SK-N-SH (cell line): ENCODE data around the gene ATL1. TPM values are rescaled to one million over a fixed set of nuclear protein-coding genes. Genes with fewer than 3 reads are reported as not detected.

Source experiments
- CTCF ChIA-PET: fragments of 300-600, 350-600 bp; formaldehyde crosslinking; extraction: SDS; loops from one replicate; lab custom pipeline; 2021; lab: Yijun Ruan, JAX
- POLR2A ChIA-PET: fragments of 350-600 bp; sonication (Branson Sonifier 250); formaldehyde crosslinking; extraction: SDS; loops from one replicate; lab custom pipeline; 2020; ENCODE audit warnings: antibody characterized with exemption, inconsistent platforms; lab: Yijun Ruan, JAX
- DNase-seq: peaks from one replicate; pipeline ENCODE4 v3.0.0; 2012
- H2AFZ ChIP-seq: fragments of 200-600 bp; sonication (generic); 2 replicates; pipeline ENCODE4 v1.8.1; 2016; ENCODE audit warnings: antibody characterized with exemption, mild to moderate bottlenecking, low read depth
- H3F3A ChIP-seq: fragments of 200-600 bp; sonication (generic); replicated peaks from 2 replicates; pipeline ENCODE3; 2016; ENCODE audit warnings: antibody characterized with exemption, mild to moderate bottlenecking; ENCODE audit not compliant: insufficient read depth
- H3K27ac ChIP-seq, 2 experiments: fragments of 200-500 bp in 1 of 2; fragments of 200-600 bp in 1 of 2; sonication (Bioruptor generic) in 1 of 2; sonication (generic), shearing (Covaris generic) in 1 of 2; 2 replicates each; pipeline versions ENCODE4 v1.5.1 to v1.6.1; 2014 to 2016; ENCODE audit warnings: low read depth in 2 of 2, inconsistent platforms in 1 of 2, low read length in 1 of 2, mild to moderate bottlenecking in 1 of 2, mixed read lengths in 1 of 2
- H3K27me3 ChIP-seq: fragments of 200-600 bp; sonication (generic), shearing (Covaris generic); 2 replicates; pipeline ENCODE4 v1.6.1; 2016; ENCODE audit warnings: mixed run types; ENCODE audit not compliant: insufficient read depth
- H3K36me3 ChIP-seq, 2 experiments: fragments of 200-500 bp in 1 of 2; fragments of 200-600 bp in 1 of 2; sonication (Bioruptor generic) in 1 of 2; sonication (generic) in 1 of 2; replicated peaks in 1 of 2; 2 replicates each; pipeline versions ENCODE3 to v1.5.1; 2014 to 2016; ENCODE audit warnings: low read length in 1 of 2, mild to moderate bottlenecking in 1 of 2; ENCODE audit not compliant: insufficient read depth in 2 of 2, control insufficient read depth in 1 of 2
- H3K4me1 ChIP-seq, 2 experiments: fragments of 200-500 bp in 1 of 2; fragments of 200-600 bp in 1 of 2; sonication (Bioruptor generic) in 1 of 2; sonication (generic), shearing (Covaris generic) in 1 of 2; 2 replicates each; pipeline versions ENCODE4 v1.5.1 to v1.6.1; 2014 to 2016; ENCODE audit warnings: low read depth in 1 of 2, low read length in 1 of 2, mixed run types in 1 of 2; ENCODE audit not compliant: insufficient read depth in 2 of 2, control insufficient read depth in 1 of 2
- H3K4me2 ChIP-seq: fragments of 200-600 bp; sonication (generic), shearing (Covaris generic); 2 replicates; pipeline ENCODE4 v1.6.1; 2017; ENCODE audit warnings: mixed run types
- H3K4me3 ChIP-seq, 2 experiments: fragments of 200-500 bp in 1 of 2; fragments of 200-600 bp in 1 of 2; sonication (Bioruptor generic) in 1 of 2; sonication (generic), shearing (Covaris generic) in 1 of 2; 2 replicates each; pipeline versions ENCODE4 v1.5.1 to v1.8.1; 2014 to 2016; ENCODE audit warnings: low read depth in 2 of 2, inconsistent platforms in 1 of 2, low read length in 1 of 2, mild to moderate bottlenecking in 1 of 2, mixed read lengths in 1 of 2, moderate library complexity in 1 of 2
- H3K79me2 ChIP-seq: fragments of 200-600 bp; sonication (generic); 2 replicates; pipeline ENCODE4 v1.8.1; 2017; ENCODE audit warnings: mild to moderate bottlenecking; ENCODE audit not compliant: insufficient read depth
- H3K9ac ChIP-seq: fragments of 200-600 bp; sonication (generic); 2 replicates; pipeline ENCODE4 v1.6.1; 2017; ENCODE audit warnings: mixed run types
- H3K9me2 ChIP-seq: fragments of 200-600 bp; sonication (generic); 2 replicates; pipeline ENCODE4 v1.6.1; 2017; ENCODE audit warnings: mixed run types
- H3K9me3 ChIP-seq: fragments of 200-600 bp; sonication (generic); 2 replicates; pipeline ENCODE4 v1.6.1; 2017; ENCODE audit warnings: mixed run types, mild to moderate bottlenecking, moderate library complexity
- H4K20me1 ChIP-seq: fragments of 200-600 bp; sonication (generic); 2 replicates; pipeline ENCODE4 v1.6.1; 2017; ENCODE audit warnings: mild to moderate bottlenecking, mixed run types; ENCODE audit not compliant: insufficient read depth
- EZH2phosphoT487 ChIP-seq: fragments of 200-600 bp; sonication (generic); IDR thresholded peaks from 2 replicates; pipeline ENCODE4 v1.6.1; 2017; ENCODE audit warnings: low read depth, mixed run types, mild to moderate bottlenecking, antibody characterized with exemption, moderate library complexity, borderline replicate concordance
- JUND ChIP-seq: IDR thresholded peaks from 2 replicates; pipeline ENCODE4 v1.4.0; 2012
- MAX ChIP-seq: IDR thresholded peaks from 2 replicates; pipeline ENCODE4 v1.4.0; 2012; ENCODE audit warnings: low read depth
- MXI1 ChIP-seq: IDR thresholded peaks from 2 replicates; pipeline ENCODE4 v1.6.1; 2012; ENCODE audit warnings: mild to moderate bottlenecking, low read depth, low read length, improper control_type of control experiment
- NFIC ChIP-seq: IDR thresholded peaks from 2 replicates; pipeline ENCODE4 v1.4.0; 2012; ENCODE audit warnings: borderline replicate concordance
- RCOR1 ChIP-seq: fragments of 150-350 bp; IDR thresholded peaks from 2 replicates; pipeline ENCODE4 v1.6.1; 2017; ENCODE audit warnings: antibody characterized with exemption, low read length
- TCF12 ChIP-seq: IDR thresholded peaks from 2 replicates; pipeline ENCODE4 v1.4.0; 2012
- USF1 ChIP-seq: IDR thresholded peaks from 2 replicates; pipeline ENCODE4 v1.4.0; 2012; ENCODE audit warnings: low read depth, borderline replicate concordance
- WGBS: methylation state at CpG from one replicate; pipeline ENCODE4 v1.1.6; 2017; ENCODE audit warnings: low lambda C conversion rate; 5-methylcytosine and 5-hydroxymethylcytosine counted together
- polyA plus RNA-seq, 3 experiments: library from polyadenylated mRNA; depleted of rRNA; stranded (reverse); fragments of >200 nt; gene quantifications; 2 replicates each; pipeline ENCODE4 v1.2.3, GENCODE V29; 2012
- TF ChIP-seq, protein P1 (sequence below): IDR thresholded peaks from 2 replicates; pipeline ENCODE4 v1.6.1; 2012; ENCODE audit warnings: mild to moderate bottlenecking, low read depth, low read length, moderate library complexity
- TF ChIP-seq, protein P2 (sequence below): IDR thresholded peaks from 2 replicates; pipeline ENCODE4 v1.4.0; 2012; ENCODE audit warnings: low read depth, borderline replicate concordance

Gene ATL1
- polyA plus RNA-seq, 1 of the 3 experiments (the other 2 are of a cell fraction): 7.3 TPM

DNA sequence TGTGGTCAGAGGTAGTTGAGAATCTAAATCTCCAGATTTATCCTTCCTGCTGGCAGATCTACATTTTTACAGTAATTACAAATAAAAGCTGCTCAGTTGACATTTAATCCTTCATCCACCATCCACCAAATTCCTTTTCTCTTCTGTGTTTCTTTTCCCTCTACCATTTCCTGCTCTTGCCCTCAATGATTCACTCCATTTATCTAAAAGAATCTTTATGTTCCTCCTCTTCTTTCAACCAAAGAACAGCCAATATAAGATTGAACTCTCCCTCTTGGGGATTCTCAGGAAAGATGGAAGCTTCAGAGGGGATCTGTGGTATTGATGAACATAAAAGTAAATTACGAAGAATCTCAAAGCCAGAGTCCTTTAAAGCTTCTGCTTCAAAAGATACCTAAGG lies 31.9 kb upstream of the ATL1 start (continued):
- TF ChIP-seq, protein P1, sequence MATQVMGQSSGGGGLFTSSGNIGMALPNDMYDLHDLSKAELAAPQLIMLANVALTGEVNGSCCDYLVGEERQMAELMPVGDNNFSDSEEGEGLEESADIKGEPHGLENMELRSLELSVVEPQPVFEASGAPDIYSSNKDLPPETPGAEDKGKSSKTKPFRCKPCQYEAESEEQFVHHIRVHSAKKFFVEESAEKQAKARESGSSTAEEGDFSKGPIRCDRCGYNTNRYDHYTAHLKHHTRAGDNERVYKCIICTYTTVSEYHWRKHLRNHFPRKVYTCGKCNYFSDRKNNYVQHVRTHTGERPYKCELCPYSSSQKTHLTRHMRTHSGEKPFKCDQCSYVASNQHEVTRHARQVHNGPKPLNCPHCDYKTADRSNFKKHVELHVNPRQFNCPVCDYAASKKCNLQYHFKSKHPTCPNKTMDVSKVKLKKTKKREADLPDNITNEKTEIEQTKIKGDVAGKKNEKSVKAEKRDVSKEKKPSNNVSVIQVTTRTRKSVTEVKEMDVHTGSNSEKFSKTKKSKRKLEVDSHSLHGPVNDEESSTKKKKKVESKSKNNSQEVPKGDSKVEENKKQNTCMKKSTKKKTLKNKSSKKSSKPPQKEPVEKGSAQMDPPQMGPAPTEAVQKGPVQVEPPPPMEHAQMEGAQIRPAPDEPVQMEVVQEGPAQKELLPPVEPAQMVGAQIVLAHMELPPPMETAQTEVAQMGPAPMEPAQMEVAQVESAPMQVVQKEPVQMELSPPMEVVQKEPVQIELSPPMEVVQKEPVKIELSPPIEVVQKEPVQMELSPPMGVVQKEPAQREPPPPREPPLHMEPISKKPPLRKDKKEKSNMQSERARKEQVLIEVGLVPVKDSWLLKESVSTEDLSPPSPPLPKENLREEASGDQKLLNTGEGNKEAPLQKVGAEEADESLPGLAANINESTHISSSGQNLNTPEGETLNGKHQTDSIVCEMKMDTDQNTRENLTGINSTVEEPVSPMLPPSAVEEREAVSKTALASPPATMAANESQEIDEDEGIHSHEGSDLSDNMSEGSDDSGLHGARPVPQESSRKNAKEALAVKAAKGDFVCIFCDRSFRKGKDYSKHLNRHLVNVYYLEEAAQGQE: no peak
- TF ChIP-seq USF1: 0 out of 2 replicates have a peak, but pooled peaks have one; percentile 11
- TF ChIP-seq, protein P2, sequence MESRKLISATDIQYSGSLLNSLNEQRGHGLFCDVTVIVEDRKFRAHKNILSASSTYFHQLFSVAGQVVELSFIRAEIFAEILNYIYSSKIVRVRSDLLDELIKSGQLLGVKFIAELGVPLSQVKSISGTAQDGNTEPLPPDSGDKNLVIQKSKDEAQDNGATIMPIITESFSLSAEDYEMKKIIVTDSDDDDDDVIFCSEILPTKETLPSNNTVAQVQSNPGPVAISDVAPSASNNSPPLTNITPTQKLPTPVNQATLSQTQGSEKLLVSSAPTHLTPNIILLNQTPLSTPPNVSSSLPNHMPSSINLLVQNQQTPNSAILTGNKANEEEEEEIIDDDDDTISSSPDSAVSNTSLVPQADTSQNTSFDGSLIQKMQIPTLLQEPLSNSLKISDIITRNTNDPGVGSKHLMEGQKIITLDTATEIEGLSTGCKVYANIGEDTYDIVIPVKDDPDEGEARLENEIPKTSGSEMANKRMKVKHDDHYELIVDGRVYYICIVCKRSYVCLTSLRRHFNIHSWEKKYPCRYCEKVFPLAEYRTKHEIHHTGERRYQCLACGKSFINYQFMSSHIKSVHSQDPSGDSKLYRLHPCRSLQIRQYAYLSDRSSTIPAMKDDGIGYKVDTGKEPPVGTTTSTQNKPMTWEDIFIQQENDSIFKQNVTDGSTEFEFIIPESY: no peak
- TF ChIP-seq RCOR1: no peak
- no peak for TF ChIP-seq EZH2phosphoT487
- TF ChIP-seq MAX: no peak
- peak; percentile 22; the same call in 1 of the 2 replicates for TF ChIP-seq NFIC
- peak; percentile 74 for TF ChIP-seq JUND

DNA sequence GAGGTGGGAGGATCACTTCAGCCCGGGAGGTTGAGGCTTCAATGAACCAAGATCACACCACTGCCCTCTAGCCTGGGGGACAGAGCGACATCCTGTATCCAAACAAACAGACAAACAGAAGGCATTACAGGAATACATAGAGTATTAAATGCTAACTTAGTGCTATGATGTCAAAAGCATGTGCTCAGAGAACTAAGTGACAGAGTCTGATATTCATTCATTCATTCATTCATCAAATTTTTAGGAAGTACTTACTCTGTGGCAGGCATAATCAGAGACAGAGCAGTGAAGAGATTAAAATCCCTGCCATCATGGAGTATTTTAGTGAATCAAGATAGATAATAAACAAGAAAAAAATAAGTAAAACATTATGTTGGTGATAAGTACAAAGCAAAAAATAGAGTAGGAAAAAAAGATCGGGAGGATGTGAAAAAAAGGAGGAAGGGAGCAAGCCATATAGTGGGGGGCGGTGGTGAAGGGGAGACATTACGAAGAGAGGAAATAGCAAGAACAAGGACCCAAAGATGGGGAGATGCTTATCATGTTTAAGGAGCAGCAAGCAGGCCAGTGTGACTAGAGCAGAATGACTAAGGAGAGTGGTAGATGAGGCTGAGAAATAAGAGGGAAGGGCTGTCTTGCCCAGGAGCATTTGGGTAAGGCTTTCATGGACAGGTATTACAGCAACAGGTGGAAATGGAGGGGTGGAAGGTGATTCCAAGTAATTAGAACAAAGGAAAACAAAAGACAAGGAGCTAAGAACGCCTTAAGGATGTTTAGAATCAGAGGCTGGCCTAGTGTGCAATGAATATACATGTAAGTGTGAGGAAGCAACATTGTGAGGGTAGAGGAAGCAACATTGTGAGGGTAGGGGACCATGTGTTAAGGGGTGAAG lies 30.4 kb upstream of the ATL1 start:
- CTCF ChIA-PET: interaction anchor here (0.6 to 1.6 kb wide), 8 partner anchors 25 to 218 kb away, joined by 3 to 7 read pairs (median 3); partner anchors contain the start of genes DMAC2L and L2HGDH
- no peak for DNase-seq
- 30% methylated on average over 5 of the region's 6 CpGs for WGBS
- Histone ChIP-seq H2AFZ (no peak overlapping the region), H3K4me1 (peaks cover 20 to 40% of the 10 kb centered on the region in 2 experiments), H3K4me2 (peak overlapping the region; percentile 86), H3K79me2 (peaks cover 78% of the 10 kb centered on the region), H3K27ac (peak overlapping the region; percentile 91 to 96; a peak in 3 of 4 replicates), H3K9me3 (no peaks in the 10 kb centered on the region), H3K9me2 (no peaks in the 10 kb centered on the region), H4K20me1 (peaks cover 29% of the 10 kb centered on the region), H3K9ac (peak overlapping the region; percentile 95), H3K27me3 (no peaks in the 10 kb centered on the region), H3K4me3 (peak overlapping the region; percentile 90; a peak in 3 of 4 replicates), H3K36me3 (peaks cover 0 to 18% of the 10 kb centered on the region in 2 experiments), H3F3A (peaks cover 46% of the 10 kb centered on the region)
- POLR2A ChIA-PET: no interaction called here
- TF ChIP-seq USF1 (no peak), TCF12 (no peak), MXI1 (peak; percentile 42; the same call in 1 of the 2 replicates)
- TF ChIP-seq, all 33 proteins: peak for 1
